HG02571 (cell line): ENCODE measurements around the gene SPEM3.
"Not testable (repeated sequence)": the region's sequence is repeated elsewhere in the genome, so short reads cannot be mapped to it uniquely, and the experiment has no call there.

ENCODE experiments used
- ATAC-seq: cut with Tn5 transposase; IDR thresholded peaks from one replicate; pipeline ENCODE4 v1.9.1; 2021; ENCODE audit warnings: mild to moderate bottlenecking, moderate library complexity; ENCODE audit not compliant: unreplicated experiment

Gene SPEM3

DNA sequence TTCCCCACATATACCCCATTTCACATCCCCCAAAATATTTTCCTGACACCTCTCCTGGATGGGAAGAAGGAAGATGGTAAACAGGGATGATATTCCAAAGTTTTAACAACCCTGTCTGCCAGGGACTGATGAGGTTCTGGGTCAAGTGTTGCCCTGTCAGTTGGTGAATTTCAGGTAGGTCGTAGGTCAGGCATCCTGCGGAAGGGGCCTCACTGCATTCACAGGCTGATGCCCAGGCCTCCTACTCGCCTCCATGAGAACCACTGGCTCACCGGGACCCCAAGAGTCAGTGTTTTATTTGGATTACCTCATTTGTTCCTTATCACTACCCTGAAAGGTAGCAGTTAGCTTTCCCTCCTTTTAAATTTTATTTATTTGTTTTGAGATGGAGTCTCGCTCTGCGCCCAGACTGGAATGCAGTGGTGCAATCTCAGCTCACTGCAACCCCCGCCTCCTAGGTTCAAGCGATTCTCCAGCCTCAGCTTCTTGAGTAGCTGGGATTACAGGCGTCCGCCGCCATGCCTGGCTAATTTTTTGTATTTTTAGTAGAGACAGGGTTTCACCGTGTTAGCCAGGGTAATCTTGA is 40.2 kb downstream of the SPEM3 start:
- ATAC-seq = no peak

DNA sequence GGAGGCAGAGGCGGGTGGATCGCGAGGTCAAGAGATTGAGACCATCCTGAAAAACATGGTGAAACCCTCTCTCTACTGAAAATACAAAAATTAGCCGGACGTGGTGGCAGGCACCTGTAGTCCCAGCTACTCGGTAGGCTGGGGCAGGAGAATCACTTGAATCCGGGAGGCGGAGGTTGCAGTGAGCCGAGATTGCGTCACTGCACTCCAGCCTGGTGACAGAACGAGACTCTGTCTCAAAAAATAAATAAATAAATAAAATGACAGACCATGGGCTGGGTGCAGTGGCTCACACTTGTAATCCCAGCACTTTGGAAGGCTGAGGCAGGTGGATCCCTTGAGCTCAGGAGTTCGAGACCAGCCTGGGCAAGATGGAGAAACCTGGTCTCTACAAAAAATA is 41.2 kb downstream of the SPEM3 start:
- not testable (repeated sequence) for ATAC-seq

DNA sequence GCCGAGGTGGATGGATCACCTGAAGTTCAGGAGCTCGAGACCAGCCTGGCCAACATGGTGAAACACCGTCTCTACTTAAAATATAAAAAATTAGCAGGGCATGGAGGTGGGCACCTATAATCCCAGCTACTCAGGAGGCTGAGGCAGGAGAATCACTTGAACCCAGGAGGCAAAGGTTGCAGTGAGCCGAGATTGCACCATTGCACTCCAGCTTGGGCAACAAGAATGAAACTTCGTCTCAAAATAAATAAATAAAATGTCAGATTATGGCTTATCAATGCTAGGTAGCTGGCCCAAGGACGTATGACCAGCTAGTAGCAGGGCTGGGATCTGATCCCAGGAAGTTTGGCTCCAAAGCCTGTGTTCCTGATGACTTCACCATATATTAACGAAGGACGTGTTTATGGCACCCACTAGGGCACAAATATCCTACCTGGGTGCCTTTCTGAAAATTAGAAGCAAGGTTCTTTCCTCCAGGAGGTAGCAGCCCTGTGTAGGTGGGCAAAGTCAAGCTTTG is 41.9 kb downstream of the SPEM3 start:
- not testable (repeated sequence) for ATAC-seq

DNA sequence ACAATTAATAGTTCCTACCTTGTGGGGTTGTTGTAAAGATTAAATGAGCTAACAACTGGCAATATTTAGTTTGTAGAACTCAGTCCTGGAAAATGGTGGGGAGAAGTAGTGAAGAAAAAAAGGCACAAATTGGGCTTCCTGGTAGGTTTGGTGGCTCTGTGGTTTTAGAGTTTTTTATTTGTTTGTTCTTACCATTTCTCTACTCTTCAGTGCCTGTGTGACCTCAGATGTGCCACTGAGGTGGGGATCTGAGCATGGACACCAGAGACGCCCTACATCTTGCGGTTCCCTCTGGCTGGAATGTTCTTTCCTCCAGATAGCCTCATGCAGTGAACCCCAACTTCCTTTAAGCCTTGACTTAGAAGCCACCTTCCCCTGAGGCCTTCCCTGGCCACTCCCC is 43.1 kb downstream of the SPEM3 start:
- ATAC-seq = no peak

DNA sequence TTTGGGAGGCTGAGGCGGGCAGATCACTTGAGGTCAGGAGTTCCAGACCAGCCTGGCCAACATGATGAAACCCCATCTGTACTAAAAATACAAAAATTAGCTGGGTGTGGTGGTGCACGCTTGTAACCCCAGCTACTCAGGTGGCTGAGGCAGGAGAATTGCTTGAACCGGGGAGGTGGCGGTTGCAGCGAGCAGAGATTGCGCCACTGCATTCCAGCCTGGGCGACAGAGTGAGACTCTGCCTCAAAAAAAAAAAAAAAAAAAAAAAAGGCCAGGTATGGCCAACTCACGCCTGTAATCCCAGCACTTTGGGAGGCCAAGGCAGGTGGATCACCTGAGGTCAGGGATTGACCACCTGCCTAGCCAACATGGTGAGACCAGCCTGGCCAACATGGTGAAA is 46.1 kb downstream of the SPEM3 start:
- not testable (repeated sequence) for ATAC-seq

DNA sequence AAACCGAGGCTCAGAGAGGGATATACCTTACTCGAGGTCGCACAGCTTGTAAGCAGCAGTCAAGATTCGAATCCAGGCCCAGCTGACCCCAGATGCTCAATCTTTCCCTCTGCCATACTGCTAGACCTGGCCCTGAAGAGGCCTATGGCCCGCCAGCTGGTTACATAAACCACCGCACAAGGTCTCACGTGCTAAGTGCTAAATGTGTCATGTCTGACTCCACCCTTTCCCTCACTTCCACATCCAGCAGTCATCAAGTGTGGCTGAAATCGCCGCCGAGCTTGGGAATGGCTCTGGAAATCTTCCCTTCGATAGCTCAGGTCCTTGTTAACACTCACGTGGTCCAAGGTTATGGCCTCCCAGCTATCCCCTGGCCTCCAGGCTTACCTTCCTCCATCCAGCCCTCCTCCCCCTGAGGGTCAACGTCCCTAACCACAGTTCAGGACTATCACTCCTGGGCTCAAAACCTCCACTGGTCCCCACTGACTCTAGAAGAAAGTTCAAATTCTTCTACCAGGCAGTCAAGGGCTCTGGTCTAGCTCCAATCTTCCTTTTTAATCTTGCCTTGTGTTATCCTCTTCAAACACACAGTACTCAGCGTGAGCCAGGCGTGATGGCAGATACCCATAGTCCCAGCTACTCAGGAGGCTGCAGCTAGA is 47.2 kb downstream of the SPEM3 start:
- ATAC-seq = no peak

DNA sequence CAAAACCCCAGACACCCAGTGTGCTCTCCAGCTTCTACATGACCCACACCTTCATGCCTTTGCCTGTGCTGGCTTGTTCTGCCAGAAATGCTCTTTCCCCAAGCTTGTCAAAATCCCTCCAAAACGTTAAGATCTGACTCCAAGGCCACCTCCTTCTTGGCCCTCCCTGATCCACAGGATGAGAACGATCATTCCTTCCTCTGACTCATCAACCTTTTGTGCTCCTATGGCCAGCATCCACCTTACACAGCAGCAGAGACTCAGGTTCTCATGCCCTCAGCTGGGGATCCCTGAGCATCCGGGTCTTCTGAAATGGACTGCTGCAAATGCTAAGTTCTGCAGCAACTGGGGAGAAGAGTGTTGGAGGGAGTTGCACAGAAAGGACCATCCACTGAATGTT is 47.8 kb downstream of the SPEM3 start:
- no peak for ATAC-seq

DNA sequence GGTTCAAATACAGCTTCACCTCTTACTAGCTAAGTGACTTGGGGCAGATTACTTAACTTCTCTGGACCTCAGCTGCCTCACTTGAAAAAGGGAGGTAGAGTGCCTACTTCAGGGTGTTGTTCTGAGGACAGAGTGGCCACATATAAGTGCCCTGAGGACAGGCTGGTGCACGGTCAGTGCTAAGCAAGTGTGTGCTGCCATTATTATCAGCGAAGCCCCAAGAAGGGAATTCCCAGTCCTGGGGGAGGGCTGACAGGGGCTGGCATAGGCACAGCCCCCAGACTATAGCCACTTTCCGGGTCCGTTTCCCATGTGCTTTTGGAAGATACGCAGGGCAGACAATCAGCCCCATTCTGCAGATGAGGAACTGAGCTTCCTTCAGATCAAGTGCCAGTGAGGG is 48.3 kb downstream of the SPEM3 start:
- ATAC-seq = no peak

DNA sequence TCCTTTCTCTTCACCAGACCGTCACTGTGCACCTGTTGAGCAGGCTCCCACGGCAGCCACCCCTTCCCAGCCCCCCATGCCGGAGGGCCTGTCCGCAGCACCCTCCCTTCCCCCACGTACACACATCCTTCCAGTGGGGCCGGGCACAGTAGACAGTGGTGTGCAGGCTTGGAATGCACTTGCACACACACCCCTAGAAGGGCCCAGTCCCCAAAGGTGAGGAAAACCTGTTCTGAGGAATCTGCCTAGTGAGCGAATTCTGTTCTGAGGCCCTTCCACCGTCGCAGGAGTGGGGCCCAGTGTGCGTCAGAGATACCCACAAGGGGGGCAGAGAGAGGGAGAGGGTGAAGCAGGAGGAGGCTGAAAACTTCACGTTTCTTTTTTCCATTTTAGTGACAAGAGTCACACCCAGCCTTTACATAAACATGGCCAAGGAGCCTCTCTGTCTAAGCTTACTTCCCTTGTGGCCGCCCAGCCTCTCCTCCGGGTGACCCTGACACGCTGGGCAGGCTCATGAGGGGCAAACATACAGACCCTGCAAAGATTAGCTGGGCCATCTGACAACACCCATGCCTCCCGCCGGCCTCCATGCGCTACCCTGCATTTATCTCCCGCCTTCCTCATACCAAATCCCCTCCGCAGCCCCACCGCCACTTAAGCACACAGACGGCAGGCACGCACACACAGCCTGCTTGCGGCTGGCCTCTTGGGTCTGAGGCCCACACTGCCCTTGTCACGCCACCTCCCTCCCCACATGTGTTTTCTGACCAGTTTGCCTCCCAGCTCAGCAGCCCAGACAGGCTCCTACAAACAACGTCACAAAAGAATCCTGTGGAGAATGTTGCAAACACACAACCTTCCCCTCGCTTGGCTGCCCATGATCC is 49.0 kb downstream of the SPEM3 start:
- no peak for ATAC-seq

DNA sequence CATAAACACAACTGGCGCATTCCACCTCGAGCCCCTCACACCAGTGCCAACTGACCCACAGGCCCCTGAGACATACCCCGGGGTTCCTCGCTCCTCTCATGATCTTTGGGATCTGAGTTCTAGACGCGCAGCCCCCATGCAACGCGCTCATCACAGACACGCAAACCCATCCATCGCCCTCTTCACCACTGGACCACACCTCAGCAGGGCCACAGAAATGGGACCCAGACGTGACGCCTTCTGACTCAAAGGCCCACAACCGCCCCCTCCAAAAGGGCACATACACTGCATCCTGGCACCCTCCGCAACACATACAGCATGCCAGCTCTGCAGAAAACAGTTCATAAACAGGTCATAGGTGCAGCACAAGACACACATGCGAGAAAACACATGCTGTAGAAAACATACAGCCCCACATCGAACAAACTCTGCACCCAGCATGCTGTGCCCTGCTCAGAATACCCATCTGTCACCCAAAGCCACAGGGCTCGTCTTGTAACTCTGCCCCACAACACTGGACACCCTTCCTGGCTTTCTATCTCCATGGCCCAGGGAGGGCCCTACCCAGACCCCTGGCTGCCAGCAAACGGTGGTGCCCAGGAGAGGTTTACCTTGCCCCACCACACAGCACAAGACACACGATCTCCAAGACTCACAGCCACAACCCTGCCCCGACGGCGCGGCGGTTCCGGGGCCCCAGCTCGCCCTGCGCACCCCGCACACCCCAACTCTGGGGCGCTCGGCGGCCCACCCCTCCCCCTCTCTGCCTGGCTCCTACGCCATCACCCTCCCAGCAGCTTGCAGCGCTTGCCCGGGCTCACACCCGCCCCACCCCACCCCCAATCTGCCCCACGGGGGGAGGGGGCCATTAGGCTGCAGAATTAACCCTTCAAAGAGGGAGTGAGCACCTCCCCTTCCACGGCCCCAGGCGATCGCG is 49.9 kb downstream of the SPEM3 start:
- no peak for ATAC-seq

DNA sequence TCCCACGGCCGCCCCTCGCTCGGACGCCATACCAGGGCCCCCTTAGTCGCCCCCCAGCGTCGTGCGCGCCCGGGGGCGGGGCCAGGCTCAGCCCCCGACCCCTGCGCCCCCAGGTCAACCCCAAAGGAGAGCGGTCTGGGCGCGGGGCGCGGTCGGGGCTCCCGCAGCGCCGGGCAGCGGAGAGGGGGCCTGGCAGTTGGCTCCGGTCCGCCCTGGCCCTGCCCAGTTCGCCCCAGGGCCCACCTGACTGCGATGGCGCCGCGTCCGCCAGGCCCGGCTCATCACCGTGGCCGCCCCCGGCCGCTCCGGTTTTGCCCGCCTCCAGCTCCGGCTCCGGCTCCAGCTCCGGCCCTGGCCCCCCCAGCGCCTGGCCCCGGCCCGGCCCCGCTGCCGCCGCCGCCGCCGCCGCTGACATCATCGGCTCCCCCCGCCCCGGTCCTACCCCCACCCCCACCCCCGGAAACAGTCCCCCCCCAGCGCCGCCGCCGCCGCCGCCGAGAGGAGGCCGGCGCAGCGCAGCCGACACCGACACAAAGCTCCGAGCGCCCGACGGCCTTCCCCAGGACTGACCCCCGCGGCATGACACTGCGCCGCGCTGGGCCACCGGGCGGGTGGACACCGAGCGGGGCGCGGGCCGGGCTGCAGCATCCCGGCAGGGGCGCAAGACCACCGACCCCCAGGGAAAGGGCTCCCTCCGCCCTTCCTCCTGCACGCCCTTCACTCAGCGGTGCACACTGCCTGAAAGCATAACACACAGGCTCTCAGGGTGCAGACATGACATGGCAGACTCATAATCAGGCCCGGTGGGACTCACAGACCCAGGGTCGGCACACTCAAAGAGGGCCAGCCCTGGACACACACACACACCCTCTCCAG is 50.8 kb downstream of the SPEM3 start, which contains the start of gene ZBTB4:
Gene ZBTB4, minus strand, starts transcription at position 419 of the 876 bp plus-strand sequence. CDS start 12,830 bp downstream, outside the sequence.
- ATAC-seq = no peak

DNA sequence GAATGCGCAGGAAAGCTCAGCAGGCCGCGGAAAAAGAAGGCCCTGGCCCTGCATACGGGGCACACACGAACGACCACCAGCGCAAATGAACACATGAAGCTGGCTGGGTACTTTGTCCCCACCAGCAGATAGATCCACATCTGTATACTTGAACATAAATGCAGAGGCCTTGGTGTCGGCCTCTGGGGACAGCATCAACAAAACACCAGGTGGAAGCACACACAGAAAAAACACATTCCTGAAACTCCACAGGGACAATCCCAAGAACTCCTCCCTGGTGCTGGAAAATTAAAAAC is 51.4 kb downstream of the SPEM3 start:
- no peak for ATAC-seq

DNA sequence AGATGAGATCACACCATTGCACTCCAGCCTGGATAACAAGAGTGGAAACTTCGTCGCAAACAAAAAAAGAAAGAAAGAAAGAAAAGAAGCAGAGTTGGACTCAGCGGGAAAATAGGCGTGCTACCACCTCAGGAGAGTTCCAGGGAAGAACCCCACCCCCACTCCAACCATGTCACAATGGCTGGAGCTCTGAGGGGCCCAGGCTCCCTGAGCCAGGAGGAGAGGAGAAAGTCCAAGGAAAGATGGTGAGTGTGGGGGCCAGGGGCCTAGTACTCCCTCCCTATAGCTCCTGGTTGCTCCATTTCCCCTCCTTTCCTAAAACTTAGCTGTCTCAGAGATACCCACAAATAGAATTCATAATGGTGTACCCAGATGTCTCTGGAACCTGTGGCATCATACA is 52.6 kb downstream of the SPEM3 start, which contains the start of gene SLC35G6:
Gene SLC35G6, plus strand, starts transcription at position 172 of the 400 bp plus-strand sequence. Its CDS starts 71 bp downstream, at position 243.
- not testable (repeated sequence) for ATAC-seq

DNA sequence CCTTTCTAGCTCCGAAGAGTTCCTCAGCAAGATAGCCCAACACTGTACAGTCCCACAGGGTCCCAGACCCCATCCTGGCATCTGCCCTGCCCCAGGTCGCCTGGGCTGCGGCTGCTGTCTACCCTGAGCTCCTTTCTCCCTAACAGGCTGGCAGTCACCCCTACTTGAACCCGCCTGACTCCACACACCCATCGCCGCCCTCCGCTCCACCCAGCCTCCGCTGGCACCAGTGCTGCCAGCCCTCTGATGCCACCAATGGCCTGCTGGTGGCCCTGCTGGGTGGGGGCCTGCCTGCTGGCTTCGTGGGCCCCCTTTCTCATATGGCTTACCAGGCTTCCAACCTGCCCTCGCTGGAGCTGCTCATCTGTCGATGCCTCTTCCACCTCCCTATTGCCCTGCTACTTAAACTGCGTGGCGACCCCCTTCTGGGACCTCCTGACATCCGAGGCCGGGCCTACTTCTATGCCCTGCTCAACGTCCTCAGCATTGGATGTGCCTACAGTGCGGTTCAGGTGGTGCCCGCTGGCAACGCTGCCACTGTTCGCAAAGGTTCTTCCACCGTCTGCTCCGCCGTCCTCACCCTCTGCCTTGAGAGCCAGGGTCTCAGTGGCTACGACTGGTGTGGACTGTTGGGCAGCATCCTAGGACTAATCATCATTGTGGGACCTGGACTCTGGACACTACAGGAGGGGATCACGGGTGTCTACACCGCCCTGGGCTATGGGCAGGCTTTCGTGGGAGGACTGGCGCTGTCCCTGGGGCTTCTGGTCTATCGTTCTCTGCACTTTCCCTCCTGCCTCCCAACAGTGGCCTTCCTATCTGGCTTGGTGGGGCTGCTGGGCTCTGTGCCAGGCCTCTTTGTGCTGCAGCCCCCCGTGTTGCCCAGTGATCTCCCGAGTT is 53.4 kb downstream of the SPEM3 start:
- not testable (repeated sequence) for ATAC-seq
